MCF 10A (cell line): ENCODE data around the gene TGM6. TPM values are rescaled to one million over a fixed set of nuclear protein-coding genes. Genes with fewer than 3 reads are reported as not detected.

Experiments
- Bru-seq: library from RNA; stranded (reverse); fragments of 400-500 nt; gene quantifications from one replicate; lab custom pipeline; 2021; lab: Mats Ljungman, UMichigan
- BruChase-seq, 2 experiments: library from RNA; stranded (reverse); fragments of 400-500 nt; gene quantifications; one replicate each; lab custom pipeline; 2021; lab: Mats Ljungman, UMichigan
- BruUV-seq: library from RNA; stranded (reverse); fragments of 400-500 nt; replicated peaks from 2 replicates; lab custom pipeline; 2021; lab: Mats Ljungman, UMichigan
- CTCF ChIA-PET: fragments of 300-600 bp; sonication (Branson Sonifier 250); formaldehyde crosslinking; extraction: SDS; loops from one replicate; lab custom pipeline; 2021; ENCODE audit warnings: antibody characterized with exemption, inconsistent platforms; lab: Yijun Ruan, JAX
- POLR2A ChIA-PET: fragments of 300-600, 350-650 bp; sonication (Branson Sonifier 250); formaldehyde crosslinking; extraction: SDS; loops from one replicate; lab custom pipeline; 2020; ENCODE audit warnings: antibody characterized with exemption, inconsistent platforms; lab: Yijun Ruan, JAX
- DNase-seq: peaks from one replicate; pipeline ENCODE4 v3.0.0-alpha.2; 2018; ENCODE audit not compliant: unreplicated experiment
- H3K27ac Mint-ChIP-seq: one replicate; pipeline ENCODE4 v1.8.0; 2022; ENCODE audit warnings: mild to moderate bottlenecking, low read depth, mixed read lengths; ENCODE audit not compliant: unreplicated experiment
- H3K27me3 Mint-ChIP-seq: one replicate; pipeline ENCODE4 v1.8.0; 2022; ENCODE audit warnings: mixed read lengths; ENCODE audit not compliant: insufficient read depth, unreplicated experiment
- H3K36me3 Mint-ChIP-seq: one replicate; pipeline ENCODE4 v1.8.0; 2022; ENCODE audit warnings: mild to moderate bottlenecking, moderate library complexity, mixed read lengths; ENCODE audit not compliant: insufficient read depth, unreplicated experiment
- H3K4me1 Mint-ChIP-seq: one replicate; pipeline ENCODE4 v1.8.0; 2022; ENCODE audit warnings: mixed read lengths; ENCODE audit not compliant: insufficient read depth, unreplicated experiment
- H3K4me3 Mint-ChIP-seq: one replicate; pipeline ENCODE4 v1.8.0; 2022; ENCODE audit warnings: mild to moderate bottlenecking, moderate library complexity, mixed read lengths; ENCODE audit not compliant: unreplicated experiment
- H3K9me3 Mint-ChIP-seq: one replicate; pipeline ENCODE4 v1.8.0; 2022; ENCODE audit warnings: mixed read lengths; ENCODE audit not compliant: unreplicated experiment
- intact Hi-C: fragments of 100-400 bp; cut with micrococcal nuclease; formaldehyde crosslinking; loops from 2 replicates; pipeline ENCODE4 v1.14.1; 2022
- long read RNA-seq: library from polyadenylated mRNA; stranded (forward); transcript quantifications from one replicate; pipeline ENCODE4 v2.0.0, GENCODE V29; 2022
- total RNA-seq: library from RNA; stranded (reverse); gene quantifications from 2 replicates; pipeline ENCODE4 v1.2.3, GENCODE V29; 2022
- TF ChIP-seq, protein P1 (sequence below): fragments of 200-600 bp; IDR thresholded peaks from one replicate; pipeline ENCODE4 v1.8.0; 2022; ENCODE audit warnings: antibody characterized with exemption, mild to moderate bottlenecking; ENCODE audit not compliant: unreplicated experiment

Gene TGM6
- total RNA-seq (not detected in 2 replicates), Bru-seq, nascent RNA (not detected), BruChase-seq, experiment 1, labeled RNA remaining after a 6-hour chase (percentile 2 among the genes with signal in this experiment), BruChase-seq, experiment 2, labeled RNA remaining after a 2-hour chase (not detected)
- long read RNA-seq: 0 reads

DNA sequence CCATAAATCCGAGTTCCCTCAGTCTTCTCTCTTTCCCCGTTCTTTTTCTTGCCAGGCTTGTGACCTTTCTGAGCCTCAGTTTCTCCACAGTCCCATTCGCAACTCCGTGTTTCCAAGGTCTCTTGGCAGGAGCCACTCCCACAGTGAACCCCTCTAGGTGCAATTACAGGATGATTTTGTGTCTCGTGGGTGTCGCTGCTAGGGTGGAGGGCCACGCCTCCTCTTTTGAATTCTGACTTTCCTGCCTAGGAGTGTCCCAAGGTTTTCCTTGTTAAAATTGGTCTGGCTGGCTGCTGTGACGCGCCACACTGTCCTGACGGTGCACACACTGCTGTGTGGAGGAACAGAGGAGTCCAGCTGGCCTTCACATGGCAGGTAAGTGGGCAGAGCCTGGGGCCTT is at the start of gene TGM6:
Gene TGM6 (plus strand): TSS at position 301 of the 400 bp plus-strand sequence. CDS start 68 bp downstream, at position 369.
- Mint-ChIP-seq H3K36me3 (no peaks in the 10 kb centered on the region), H3K27me3 (no peaks in the 10 kb centered on the region), H3K4me3 (no peak within 1 kb of the TSS), H3K9me3 (no peaks in the 10 kb centered on the region), H3K27ac (no peak within 1 kb of the TSS), H3K4me1 (peaks cover 5% of the 10 kb centered on the region)
- DNase-seq: no peak
- ChIA-PET POLR2A (interaction anchor here (1.0 kb wide), 1 partner anchor 16 kb away, joined by 3 read pairs; no protein-coding TSS in a partner anchor), CTCF (interaction anchor here (0.7 to 1.4 kb wide), 2 partner anchors 71 to 73 kb away, joined by 3 to 4 read pairs; no protein-coding TSS in a partner anchor)
- no TSS peak for BruUV-seq
- TF ChIP-seq, protein P1, sequence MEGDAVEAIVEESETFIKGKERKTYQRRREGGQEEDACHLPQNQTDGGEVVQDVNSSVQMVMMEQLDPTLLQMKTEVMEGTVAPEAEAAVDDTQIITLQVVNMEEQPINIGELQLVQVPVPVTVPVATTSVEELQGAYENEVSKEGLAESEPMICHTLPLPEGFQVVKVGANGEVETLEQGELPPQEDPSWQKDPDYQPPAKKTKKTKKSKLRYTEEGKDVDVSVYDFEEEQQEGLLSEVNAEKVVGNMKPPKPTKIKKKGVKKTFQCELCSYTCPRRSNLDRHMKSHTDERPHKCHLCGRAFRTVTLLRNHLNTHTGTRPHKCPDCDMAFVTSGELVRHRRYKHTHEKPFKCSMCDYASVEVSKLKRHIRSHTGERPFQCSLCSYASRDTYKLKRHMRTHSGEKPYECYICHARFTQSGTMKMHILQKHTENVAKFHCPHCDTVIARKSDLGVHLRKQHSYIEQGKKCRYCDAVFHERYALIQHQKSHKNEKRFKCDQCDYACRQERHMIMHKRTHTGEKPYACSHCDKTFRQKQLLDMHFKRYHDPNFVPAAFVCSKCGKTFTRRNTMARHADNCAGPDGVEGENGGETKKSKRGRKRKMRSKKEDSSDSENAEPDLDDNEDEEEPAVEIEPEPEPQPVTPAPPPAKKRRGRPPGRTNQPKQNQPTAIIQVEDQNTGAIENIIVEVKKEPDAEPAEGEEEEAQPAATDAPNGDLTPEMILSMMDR: no peak
- intact Hi-C loops: no loop called here

DNA sequence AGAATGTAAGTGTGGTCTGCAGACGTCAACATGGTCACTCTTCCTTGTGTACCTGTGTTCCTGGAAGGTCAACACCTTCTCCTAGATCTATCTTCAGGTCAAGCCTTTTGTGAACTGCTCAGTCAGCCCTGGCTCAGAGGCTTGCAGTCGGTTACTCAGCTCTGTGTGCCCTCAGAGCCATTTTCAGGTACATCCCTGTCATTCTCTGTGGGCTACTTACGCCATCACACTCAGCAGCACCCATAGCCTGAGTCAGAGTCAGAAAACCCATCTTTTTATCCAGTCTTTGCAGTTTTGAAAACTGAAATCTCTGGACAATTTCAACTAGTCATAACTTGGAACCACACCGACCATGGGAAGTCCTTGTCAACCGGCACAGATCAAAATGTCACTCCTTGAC is 49.6 kb upstream of the TGM6 start:
- POLR2A ChIA-PET: interaction anchor here (0.6 kb wide), 1 partner anchor 10 kb away, joined by 3 read pairs; no protein-coding TSS in a partner anchor

DNA sequence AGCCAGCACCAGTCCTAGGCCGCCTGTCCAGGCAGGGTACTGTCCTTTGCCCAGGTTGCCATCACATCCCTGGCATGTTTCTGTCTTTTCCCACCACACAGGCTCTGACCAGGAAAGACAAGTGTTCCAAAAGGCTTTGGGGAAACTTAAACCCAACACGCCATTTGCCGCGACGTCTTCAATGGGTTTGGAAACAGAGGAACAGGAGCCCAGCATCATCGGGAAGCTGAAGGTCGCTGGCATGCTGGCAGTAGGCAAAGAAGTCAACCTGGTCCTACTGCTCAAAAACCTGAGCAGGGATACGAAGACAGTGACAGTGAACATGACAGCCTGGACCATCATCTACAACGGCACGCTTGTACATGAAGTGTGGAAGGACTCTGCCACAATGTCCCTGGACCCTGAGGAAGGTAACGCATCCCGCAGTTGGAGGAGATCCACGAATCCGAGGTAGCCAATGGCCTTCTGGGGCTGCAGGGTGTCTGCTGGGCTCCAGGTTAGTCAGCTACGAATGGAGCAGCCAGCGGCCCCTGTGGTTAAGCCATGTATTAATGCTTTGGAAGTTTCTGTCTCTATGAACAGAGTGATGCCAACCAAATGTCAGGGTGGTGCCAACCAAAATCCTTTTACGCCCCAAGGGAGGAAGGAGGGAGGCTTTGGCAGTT is 48.7 kb upstream of the TGM6 start:
- ChIA-PET CTCF (interaction anchor here (1.2 kb wide), 1 partner anchor 30 kb away, joined by 4 read pairs; no protein-coding TSS in a partner anchor), POLR2A (interaction anchor here (0.6 kb wide), 1 partner anchor 627 kb away, joined by 3 read pairs; no protein-coding TSS in a partner anchor)
- intact Hi-C loops: no loop called here
- H3K4me3 Mint-ChIP-seq: no peak overlapping the region
- H3K9me3 Mint-ChIP-seq: peaks cover 3% of the 10 kb centered on the region
- TF ChIP-seq, protein P1: no peak
- H3K36me3 Mint-ChIP-seq: peaks cover 5% of the 10 kb centered on the region
- H3K27ac Mint-ChIP-seq: no peak overlapping the region
- H3K4me1 Mint-ChIP-seq: peaks cover 3% of the 10 kb centered on the region
- DNase-seq: no peak
- no TSS peak for BruUV-seq
- peaks cover 32% of the 10 kb centered on the region for H3K27me3 Mint-ChIP-seq

More for the DNA sequence above, 49.6 kb upstream of the TGM6 start:
- Mint-ChIP-seq H3K9me3 (no peaks in the 10 kb centered on the region), H3K27me3 (peaks cover 39% of the 10 kb centered on the region), H3K4me3 (no peak overlapping the region), H3K4me1 (no peaks in the 10 kb centered on the region), H3K36me3 (peaks cover 5% of the 10 kb centered on the region), H3K27ac (no peak overlapping the region)
- BruUV-seq: no TSS peak
- TF ChIP-seq, protein P1: no peak
- CTCF ChIA-PET: interaction anchor here (0.6 to 1.2 kb wide), 2 partner anchors 29 to 84 kb away, joined by 3 to 4 read pairs; no protein-coding TSS in a partner anchor
- intact Hi-C loops: no loop called here
- no peak for DNase-seq

DNA sequence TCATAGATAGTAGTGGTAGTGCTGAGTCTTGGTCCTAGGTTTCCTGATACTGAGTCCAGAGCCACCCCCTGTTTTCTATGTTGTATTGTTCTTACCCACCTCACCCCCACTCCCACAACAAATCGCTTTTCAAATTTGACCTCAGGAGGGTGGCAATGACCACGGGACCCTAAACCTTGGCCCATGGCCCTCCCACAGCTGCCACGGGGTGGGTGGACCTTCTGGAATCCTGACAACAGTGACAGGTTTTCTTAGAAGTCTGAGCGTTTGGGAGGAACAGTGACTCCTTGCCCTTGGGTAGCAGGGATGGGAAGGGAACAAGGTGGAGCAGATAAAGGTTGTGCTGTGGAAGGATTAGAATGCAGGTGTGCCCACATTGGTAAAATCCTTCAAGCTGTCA is 48.0 kb upstream of the TGM6 start:
- no peak overlapping the region for H3K27ac Mint-ChIP-seq
- no peak overlapping the region for H3K4me3 Mint-ChIP-seq
- ChIA-PET POLR2A (no interaction called here), CTCF (interaction anchor here (1.1 kb wide), 1 partner anchor 96 kb away, joined by 4 read pairs; no protein-coding TSS in a partner anchor)
- BruUV-seq: no TSS peak
- no peak for DNase-seq
- intact Hi-C loops: no loop called here
- H3K36me3 Mint-ChIP-seq: peaks cover 5% of the 10 kb centered on the region
- H3K4me1 Mint-ChIP-seq: peaks cover 6% of the 10 kb centered on the region
- H3K27me3 Mint-ChIP-seq: peaks cover 32% of the 10 kb centered on the region
- H3K9me3 Mint-ChIP-seq: peaks cover 6% of the 10 kb centered on the region
- TF ChIP-seq, protein P1: no peak
